ENCODE measurements around the gene MTOR.
A peak's percentile ranks its signal among the peaks of the same experiment; 100 is the strongest.

MTOR gene

GRCh38 chr1:11059968-11060830 lies 202.2 kb downstream of the MTOR start, which contains the start of gene SRM:
Gene SRM (minus strand): TSS chr1:11060018. CDS start chr1:11059943, 75 bp downstream.
- peak within 1 kb of the TSS; percentile 84 for H3K4me3 ChIP-seq (ENCODE audit: low read length)
- TF ChIP-seq ZNF274 (IDR thresholded peaks at IDR 0.05; ENCODE audit: low read depth, low read length): no peak

- peak overlapping the region; percentile 83 for H3K4me3 ChIP-seq (ENCODE audit: low read length)
- TF ChIP-seq ZNF274 (IDR thresholded peaks at IDR 0.05; ENCODE audit: low read depth, low read length): no peak
Observed at GRCh38 chr1:11059155-11059967, 203.0 kb downstream of the MTOR start.

GRCh38 chr1:11058595-11059154 lies 203.7 kb downstream of the MTOR start:
- peak overlapping the region; percentile 83 for H3K4me3 ChIP-seq (ENCODE audit: low read length)
- no peak for TF ChIP-seq ZNF274 (IDR thresholded peaks at IDR 0.05; ENCODE audit: low read depth, low read length)

- no peak for TF ChIP-seq ZNF274 (IDR thresholded peaks at IDR 0.05; ENCODE audit: low read depth, low read length)
- H3K4me3 ChIP-seq (ENCODE audit: low read length): no peak overlapping the region
Observed at GRCh38 chr1:11058026-11058425, 204.3 kb downstream of the MTOR start.

- H3K4me3 ChIP-seq (ENCODE audit: low read length): no peak overlapping the region
- TF ChIP-seq ZNF274 (IDR thresholded peaks at IDR 0.05; ENCODE audit: low read depth, low read length): no peak
Observed at GRCh38 chr1:11057477-11057876, 204.9 kb downstream of the MTOR start.
